Measurements from ENCODE around the gene GPR34.
"Not testable (repeated sequence)": the region's sequence is repeated elsewhere in the genome, so short reads cannot be mapped to it uniquely, and the experiment has no call there.

GPR34 gene

GRCh38 chrX:41688835-41689234, at the start of gene GPR34:
Gene GPR34 (plus strand): TSS chrX:41688973. CDS start chrX:41695634, 6,661 bp downstream.
- DNase-seq (ENCODE audit: low read depth), result no peak

GRCh38 chrX:41646201-41646600, 42.6 kb upstream of the GPR34 start:
- DNase-seq (ENCODE audit: low read depth), result not testable (repeated sequence)

- DNase-seq (ENCODE audit: low read depth), result no peak
Measured at GRCh38 chrX:41653125-41653524, 35.6 kb upstream of the GPR34 start.

GRCh38 chrX:41655101-41655500, 33.7 kb upstream of the GPR34 start:
- no peak for DNase-seq (ENCODE audit: low read depth)

- no peak for DNase-seq (ENCODE audit: low read depth)
Measured at GRCh38 chrX:41655631-41656030, 33.1 kb upstream of the GPR34 start.

GRCh38 chrX:41661366-41662095, 27.2 kb upstream of the GPR34 start:
- DNase-seq (ENCODE audit: low read depth), result no peak

- no peak for DNase-seq (ENCODE audit: low read depth)
Measured at GRCh38 chrX:41664375-41664901, 24.3 kb upstream of the GPR34 start.

GRCh38 chrX:41664908-41665307, 23.9 kb upstream of the GPR34 start:
- no peak for DNase-seq (ENCODE audit: low read depth)

GRCh38 chrX:41665686-41666085, 23.1 kb upstream of the GPR34 start:
- DNase-seq (ENCODE audit: low read depth), result no peak

GRCh38 chrX:41666251-41666650, 22.5 kb upstream of the GPR34 start:
- DNase-seq (ENCODE audit: low read depth), result no peak

GRCh38 chrX:41667631-41668030, 21.1 kb upstream of the GPR34 start:
- DNase-seq (ENCODE audit: low read depth), result no peak

GRCh38 chrX:41670112-41670511, 18.7 kb upstream of the GPR34 start:
- no peak for DNase-seq (ENCODE audit: low read depth)

GRCh38 chrX:41671082-41671481, 17.7 kb upstream of the GPR34 start:
- no peak for DNase-seq (ENCODE audit: low read depth)

- no peak for DNase-seq (ENCODE audit: low read depth)
Measured at GRCh38 chrX:41672643-41673042, 16.1 kb upstream of the GPR34 start.

GRCh38 chrX:41676361-41676760, 12.4 kb upstream of the GPR34 start:
- not testable (repeated sequence) for DNase-seq (ENCODE audit: low read depth)

- no peak for DNase-seq (ENCODE audit: low read depth)
Measured at GRCh38 chrX:41677183-41678060, 11.4 kb upstream of the GPR34 start.

- DNase-seq (ENCODE audit: low read depth), result no peak
Measured at GRCh38 chrX:41684138-41684537, 4.6 kb upstream of the GPR34 start.

- DNase-seq (ENCODE audit: low read depth), result no peak
Measured at GRCh38 chrX:41684940-41685339, 3.8 kb upstream of the GPR34 start.

GRCh38 chrX:41686788-41687187, 2.0 kb upstream of the GPR34 start:
- no peak for DNase-seq (ENCODE audit: low read depth)

GRCh38 chrX:41688156-41688555, 617 bp upstream of the GPR34 start:
- DNase-seq (ENCODE audit: low read depth), result no peak

- DNase-seq (ENCODE audit: low read depth), result no peak
Measured at GRCh38 chrX:41689711-41690110, 938 bp downstream of the GPR34 start.

GRCh38 chrX:41692162-41692749, 3.5 kb downstream of the GPR34 start:
- peak; percentile 68 for DNase-seq (ENCODE audit: low read depth)

- DNase-seq (ENCODE audit: low read depth), result no peak
Measured at GRCh38 chrX:41693024-41693423, 4.3 kb downstream of the GPR34 start.

Data from GM04503 (cell line).